CD4-positive, alpha-beta memory T cell (primary cell): Measurements from ENCODE around the gene SAG. TPM values are rescaled to one million over a fixed set of nuclear protein-coding genes. Genes with fewer than 3 reads are reported as not detected.
A peak's percentile ranks its signal among the peaks of the same experiment; 100 is the strongest.

Experiments
- CTCF ChIA-PET: fragments of 350-600 bp; sonication (Branson Sonifier 250); formaldehyde crosslinking; loops from one replicate; lab custom pipeline; 2021; ENCODE audit warnings: inconsistent platforms; ENCODE audit not compliant: partially characterized antibody; lab: Charles Lee
- POLR2A ChIA-PET: fragments of 350-600 bp; sonication (Branson Sonifier 250); formaldehyde crosslinking; loops from one replicate; lab custom pipeline; 2021; ENCODE audit not compliant: partially characterized antibody; lab: Charles Lee
- DNase-seq, 5 donors: peaks; one replicate each; pipeline versions ENCODE4 v3.0.0 to v3.0.0-alpha.2; 2020 to 2022; ENCODE audit warnings: mixed read lengths in 1 of 5
- H3K27ac ChIP-seq: one replicate; pipeline ENCODE4 v1.7.0; 2013; ENCODE audit warnings: low read depth, low read length
- H3K27me3 ChIP-seq: 2 replicates; pipeline ENCODE4 v1.7.0; 2013; ENCODE audit warnings: mild to moderate bottlenecking, low read length, moderate library complexity; ENCODE audit not compliant: insufficient read depth
- H3K36me3 ChIP-seq: 2 replicates; pipeline ENCODE4 v1.7.0; 2013; ENCODE audit warnings: mild to moderate bottlenecking, low read length, moderate library complexity; ENCODE audit not compliant: insufficient read depth
- H3K4me1 ChIP-seq: 2 replicates; pipeline ENCODE4 v1.7.0; 2013; ENCODE audit warnings: mild to moderate bottlenecking, low read length, moderate library complexity; ENCODE audit not compliant: insufficient read depth
- H3K4me3 ChIP-seq, 2 donors: one replicate each; pipeline ENCODE4 v1.7.0; 2013; ENCODE audit warnings: low read length in 2 of 2, mild to moderate bottlenecking in 1 of 2
- H3K9me3 ChIP-seq, 2 donors: one replicate each; pipeline ENCODE4 v1.7.0; 2013; ENCODE audit warnings: low read length in 2 of 2, control low read depth in 1 of 2; ENCODE audit not compliant: control insufficient read depth in 1 of 2
- H3K27ac Mint-ChIP-seq, 7 donors: one replicate each; pipeline ENCODE4 v1.8.0; 2020 to 2021; ENCODE audit warnings: mixed read lengths in 7 of 7, mild to moderate bottlenecking in 6 of 7, inconsistent platforms in 3 of 7, moderate library complexity in 3 of 7
- H3K27me3 Mint-ChIP-seq, 2 donors: one replicate each; pipeline ENCODE4 v1.8.0; 2020 to 2021; ENCODE audit warnings: mixed read lengths in 2 of 2
- H3K36me3 Mint-ChIP-seq, 2 donors: one replicate each; pipeline ENCODE4 v1.8.0; 2020 to 2021; ENCODE audit warnings: mixed read lengths in 2 of 2, inconsistent platforms in 1 of 2, mild to moderate bottlenecking in 1 of 2
- H3K4me1 Mint-ChIP-seq, 4 donors: one replicate each; pipeline ENCODE4 v1.8.0; 2020 to 2021; ENCODE audit warnings: mixed read lengths in 4 of 4, mild to moderate bottlenecking in 1 of 4
- H3K4me3 Mint-ChIP-seq, 8 donors: one replicate each; pipeline ENCODE4 v1.8.0; 2020 to 2021; ENCODE audit warnings: mixed read lengths in 8 of 8, mild to moderate bottlenecking in 7 of 8, moderate library complexity in 6 of 8, inconsistent platforms in 3 of 8
- H3K9me3 Mint-ChIP-seq, 8 donors: one replicate each; pipeline ENCODE4 v1.8.0; 2020 to 2021; ENCODE audit warnings: mixed read lengths in 8 of 8, mild to moderate bottlenecking in 5 of 8, inconsistent platforms in 3 of 8, moderate library complexity in 1 of 8
- intact Hi-C: fragments of 100-400 bp; cut with micrococcal nuclease; formaldehyde crosslinking; loops from one replicate; pipeline ENCODE4 v1.15.1; 2023
- polyA plus RNA-seq, 2 donors: library from polyadenylated mRNA; unstranded; fragments of 300-500 nt; fragmentation: Illumina TruSeq; gene quantifications; one replicate each; pipeline ENCODE4 v1.2.3, GENCODE V29; 2021
- total RNA-seq, 2 experiments: library from RNA; stranded (reverse); gene quantifications; one replicate each; pipeline ENCODE4 v1.2.3, GENCODE V29; 2021

Gene SAG
- total RNA-seq = under 1 TPM in 1 of 2 experiments, not detected in 1; 0.06 TPM
- polyA plus RNA-seq = not detected

- Mint-ChIP-seq H3K27ac (no peak within 1 kb of the TSS), H3K36me3 (no peaks in the 10 kb centered on the region), H3K4me3 (no peak within 1 kb of the TSS), H3K27me3 (no peaks in the 10 kb centered on the region), H3K4me1 (peaks cover 0 to 4% (median 2%) of the 10 kb centered on the region in 4 donors), H3K9me3 (peaks cover 0 to 1% (median 0%) of the 10 kb centered on the region in 8 donors)
- POLR2A ChIA-PET = interaction anchor here (1.7 kb wide), 1 partner anchor 40 kb away, joined by 3 read pairs; no protein-coding TSS in a partner anchor
- Histone ChIP-seq H3K27ac (no peak within 1 kb of the TSS), H3K4me1 (no peaks in the 10 kb centered on the region), H3K36me3 (no peaks in the 10 kb centered on the region), H3K27me3 (no peaks in the 10 kb centered on the region), H3K9me3 (no peaks in the 10 kb centered on the region), H3K4me3 (no peak within 1 kb of the TSS)
- CTCF ChIA-PET = no interaction called here
- intact Hi-C loops = no loop called here
- DNase-seq = no peak
Measured at GRCh38 chr2:233307565-233307964, at the start of gene SAG. Gene SAG (plus strand): TSS chr2:233307816. CDS start chr2:233309190, 1,374 bp downstream.

- H3K9me3 ChIP-seq = no peaks in the 10 kb centered on the region
- H3K36me3 Mint-ChIP-seq = peaks cover 63 to 84% of the 10 kb centered on the region in 2 donors
- H3K4me1 Mint-ChIP-seq = peaks cover 56 to 84% (median 67%) of the 10 kb centered on the region in 4 donors
- H3K27ac ChIP-seq = peak overlapping the region; percentile 5
- no peak overlapping the region for H3K4me3 ChIP-seq
- no peaks in the 10 kb centered on the region for H3K27me3 ChIP-seq
- H3K9me3 Mint-ChIP-seq = no peaks in the 10 kb centered on the region
- H3K4me1 ChIP-seq = peaks cover 66% of the 10 kb centered on the region
- H3K27me3 Mint-ChIP-seq = no peaks in the 10 kb centered on the region
- intact Hi-C loops = no loop called here
- peak overlapping the region in 6 of 7 donors; percentile 5 to 88 (median 66) for H3K27ac Mint-ChIP-seq
- CTCF ChIA-PET = no interaction called here
- no peak overlapping the region for H3K4me3 Mint-ChIP-seq
- no peak for DNase-seq
- peaks cover 81% of the 10 kb centered on the region for H3K36me3 ChIP-seq
- POLR2A ChIA-PET = interaction anchor here (0.5 to 3.7 kb wide), 3 partner anchors 10 to 550 kb away, joined by 3 to 21 read pairs (median 16); no protein-coding TSS in a partner anchor
Measured at GRCh38 chr2:233258211-233258610, 49.4 kb upstream of the SAG start.

DNA sequence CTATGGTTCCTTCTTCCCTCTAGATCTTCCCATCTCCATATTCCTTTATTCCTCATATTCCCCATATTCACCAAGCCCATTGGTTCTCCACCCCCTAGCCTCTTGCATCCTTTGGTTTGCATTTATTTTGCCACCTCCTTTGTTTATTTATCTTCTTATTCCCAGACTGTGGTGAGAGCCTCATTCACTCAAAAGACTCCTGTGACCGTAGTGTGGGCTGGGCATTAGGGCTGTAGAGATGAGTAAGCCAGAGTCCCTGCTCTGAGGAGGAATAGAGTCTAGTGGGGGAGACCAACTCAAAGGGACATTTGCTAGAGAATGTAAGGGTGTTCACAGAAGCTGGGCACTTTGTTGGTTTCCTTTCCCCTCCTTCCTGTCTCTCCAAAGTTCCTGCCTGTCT, 47.9 kb upstream of the SAG start:
- Histone ChIP-seq H3K27ac (no peak overlapping the region), H3K4me3 (no peak overlapping the region), H3K9me3 (no peaks in the 10 kb centered on the region), H3K36me3 (peaks cover 86% of the 10 kb centered on the region), H3K4me1 (peaks cover 51% of the 10 kb centered on the region), H3K27me3 (no peaks in the 10 kb centered on the region)
- POLR2A ChIA-PET = interaction anchor here (1.0 to 3.7 kb wide), 2 partner anchors 8 to 11 kb away, joined by 5 to 16 read pairs; no protein-coding TSS in a partner anchor
- CTCF ChIA-PET = no interaction called here
- peaks cover 61 to 85% of the 10 kb centered on the region in 2 donors for H3K36me3 Mint-ChIP-seq
- intact Hi-C loops = loop anchor here (10.0 kb wide), 1 partner anchor 165 kb away; no protein-coding TSS in a partner anchor
- H3K27ac Mint-ChIP-seq = peak overlapping the region; percentile 61 to 88 (median 80)
- H3K4me1 Mint-ChIP-seq = peaks cover 45 to 71% (median 55%) of the 10 kb centered on the region in 4 donors
- no peaks in the 10 kb centered on the region for H3K27me3 Mint-ChIP-seq
- no peaks in the 10 kb centered on the region for H3K9me3 Mint-ChIP-seq
- H3K4me3 Mint-ChIP-seq = peak overlapping the region in 2 of 8 donors; percentile 22 to 51
- DNase-seq = no peak

- Mint-ChIP-seq H3K27me3 (no peaks in the 10 kb centered on the region), H3K27ac (peak overlapping the region in 6 of 7 donors; percentile 51 to 88 (median 78)), H3K36me3 (peaks cover 60 to 87% of the 10 kb centered on the region in 2 donors), H3K4me1 (peaks cover 37 to 63% (median 47%) of the 10 kb centered on the region in 4 donors), H3K9me3 (no peaks in the 10 kb centered on the region), H3K4me3 (peak overlapping the region in 1 of 8 donors; percentile 39)
- Histone ChIP-seq H3K4me1 (peaks cover 44% of the 10 kb centered on the region), H3K27me3 (no peaks in the 10 kb centered on the region), H3K36me3 (peaks cover 90% of the 10 kb centered on the region), H3K27ac (no peak overlapping the region), H3K9me3 (no peaks in the 10 kb centered on the region), H3K4me3 (no peak overlapping the region)
- intact Hi-C loops = loop anchor here (10.0 kb wide), 1 partner anchor 164 kb away; no protein-coding TSS in a partner anchor
- DNase-seq = no peak
- POLR2A ChIA-PET = interaction anchor here (1.2 to 2.8 kb wide), 4 partner anchors 9 to 149 kb away, joined by 3 to 14 read pairs (median 7); partner anchors contain the start of gene ATG16L1
- CTCF ChIA-PET = interaction anchor here (1.1 to 1.5 kb wide), 2 partner anchors 9 to 206 kb away, joined by 3 to 4 read pairs; partner anchors contain the start of gene ATG16L1
Measured at GRCh38 chr2:233260661-233261060, 47.0 kb upstream of the SAG start.

DNA sequence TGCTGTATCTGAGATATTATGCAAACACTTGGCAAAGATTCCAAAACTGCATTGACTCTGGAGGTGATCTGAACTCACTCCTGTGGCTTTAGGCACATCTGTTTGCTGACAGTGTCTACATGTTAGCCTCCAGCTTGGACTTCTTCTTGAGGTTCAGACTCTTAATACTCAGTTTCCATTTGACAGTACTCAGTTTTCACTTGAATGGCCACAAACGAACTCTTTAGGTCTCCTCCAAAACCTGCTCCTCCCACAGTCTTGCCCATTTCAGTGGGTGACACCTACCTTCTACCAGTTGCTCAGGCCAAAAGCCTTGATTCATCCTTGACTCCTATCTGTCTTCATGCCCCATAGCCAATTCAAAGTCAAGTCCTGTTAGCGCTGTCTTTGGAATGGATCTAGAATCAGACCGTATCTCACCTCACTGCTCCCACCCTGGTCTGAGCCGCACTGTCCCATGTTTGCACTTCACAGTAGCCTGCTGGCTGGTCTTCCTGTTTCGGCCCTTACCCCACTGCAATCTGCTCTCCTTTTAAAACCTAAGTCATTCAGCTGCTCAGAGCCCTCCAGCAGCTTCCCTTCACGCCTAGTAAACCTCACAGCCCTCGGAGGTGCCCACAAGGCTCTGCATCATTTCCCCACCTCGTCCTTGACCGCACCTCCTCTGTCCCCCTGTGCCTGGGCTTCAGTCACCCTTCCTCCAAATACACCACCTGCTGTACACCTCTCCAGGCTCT, 45.6 kb upstream of the SAG start:
- no peak overlapping the region for H3K27ac ChIP-seq
- H3K36me3 ChIP-seq = peaks cover 94% of the 10 kb centered on the region
- H3K4me3 ChIP-seq = no peak overlapping the region
- H3K27me3 ChIP-seq = no peaks in the 10 kb centered on the region
- H3K9me3 ChIP-seq = no peaks in the 10 kb centered on the region
- H3K27me3 Mint-ChIP-seq = no peaks in the 10 kb centered on the region
- POLR2A ChIA-PET = interaction anchor here (1.1 to 2.8 kb wide), 4 partner anchors 9 to 156 kb away, joined by 3 to 14 read pairs (median 7); partner anchors contain the start of gene ATG16L1
- no peak for DNase-seq
- H3K9me3 Mint-ChIP-seq = no peaks in the 10 kb centered on the region
- CTCF ChIA-PET = interaction anchor here (1.1 to 1.5 kb wide), 2 partner anchors 10 to 208 kb away, joined by 3 to 4 read pairs; partner anchors contain the start of gene ATG16L1
- intact Hi-C loops = loop anchor here (10.0 kb wide), 1 partner anchor 163 kb away; no protein-coding TSS in a partner anchor
- H3K36me3 Mint-ChIP-seq = peaks cover 65 to 92% of the 10 kb centered on the region in 2 donors
- H3K4me1 Mint-ChIP-seq = peaks cover 40 to 69% (median 51%) of the 10 kb centered on the region in 4 donors
- H3K4me3 Mint-ChIP-seq = peak overlapping the region in 5 of 8 donors; percentile 3 to 67 (median 26)
- H3K4me1 ChIP-seq = peaks cover 47% of the 10 kb centered on the region
- H3K27ac Mint-ChIP-seq = peak overlapping the region; percentile 45 to 96 (median 84)

GRCh38 chr2:233262562-233262961, 45.1 kb upstream of the SAG start:
- H3K4me3 Mint-ChIP-seq = peak overlapping the region in 2 of 8 donors; percentile 26 to 67
- Histone ChIP-seq H3K27ac (no peak overlapping the region), H3K4me3 (no peak overlapping the region), H3K36me3 (peaks cover 89% of the 10 kb centered on the region), H3K4me1 (peaks cover 53% of the 10 kb centered on the region), H3K9me3 (no peaks in the 10 kb centered on the region), H3K27me3 (no peaks in the 10 kb centered on the region)
- peak overlapping the region in 6 of 7 donors; percentile 57 to 96 (median 84) for H3K27ac Mint-ChIP-seq
- ChIA-PET POLR2A (interaction anchor here (0.5 to 10.8 kb wide), 4 partner anchors 8 to 156 kb away, joined by 3 to 162 read pairs (median 8); partner anchors contain the start of gene ATG16L1), CTCF (interaction anchor here (1.6 kb wide), 1 partner anchor 10 kb away, joined by 3 read pairs; no protein-coding TSS in a partner anchor)
- intact Hi-C loops = loop anchor here (10.0 kb wide), 1 partner anchor 162 kb away; no protein-coding TSS in a partner anchor
- peaks cover 67 to 92% of the 10 kb centered on the region in 2 donors for H3K36me3 Mint-ChIP-seq
- no peaks in the 10 kb centered on the region for H3K9me3 Mint-ChIP-seq
- H3K4me1 Mint-ChIP-seq = peaks cover 42 to 74% (median 56%) of the 10 kb centered on the region in 4 donors
- no peak for DNase-seq
- no peaks in the 10 kb centered on the region for H3K27me3 Mint-ChIP-seq
